ENCODE measurements around the gene SMTNL2. TPM values are rescaled to one million over a fixed set of nuclear protein-coding genes. Genes with fewer than 3 reads are reported as not detected.

SMTNL2 gene
- total RNA-seq, 4 donors from 2014 or later, result 3.0 to 7.2 (median 4.7) TPM

- Histone ChIP-seq H3K4me3 (no peak overlapping the region), H3K36me3 (peaks cover 76 to 100% (median 99%) of the 10 kb centered on the region in 4 donors), H3K4me1 (peaks cover 13 to 23% (median 18%) of the 10 kb centered on the region in 4 donors), H3K27ac (replicated peaks in 1 of 4) (no peak overlapping the region), H3K27me3 (no peaks in the 10 kb centered on the region), H3K9me3 (no peaks in the 10 kb centered on the region)
- TF ChIP-seq EP300 (IDR thresholded peaks at IDR 0.05) (no peak), POLR2AphosphoS5 (IDR thresholded peaks at IDR 0.05) (no peak), CTCF (IDR thresholded peaks at IDR 0.05) (no peak), POLR2A (IDR thresholded peaks at IDR 0.05; ENCODE audit: low read depth) (no peak)
- intact Hi-C loops (cut with DNase I), result no loop called here
- no peak for DNase-seq (ENCODE audit: extremely low spot score)
- WGBS, result 86% methylated on average over 18 of the region's 18 CpGs
Measured at GRCh38 chr17:4544951-4545216, 39.4 kb upstream of the SMTNL2 start.

- Histone ChIP-seq H3K36me3 (peaks cover 78 to 100% (median 99%) of the 10 kb centered on the region in 4 donors), H3K27ac (replicated peaks in 1 of 4) (no peak overlapping the region), H3K4me3 (no peak overlapping the region), H3K27me3 (no peaks in the 10 kb centered on the region), H3K4me1 (peaks cover 8 to 18% (median 16%) of the 10 kb centered on the region in 4 donors), H3K9me3 (no peaks in the 10 kb centered on the region)
- DNase-seq (ENCODE audit: extremely low spot score), result no peak
- intact Hi-C loops (cut with DNase I), result no loop called here
- WGBS, result 87% methylated on average over 21 of the region's 32 CpGs
- no peak for TF ChIP-seq EP300 (IDR thresholded peaks at IDR 0.05)
Measured at GRCh38 chr17:4545217-4545951, 38.9 kb upstream of the SMTNL2 start.

- H3K4me1 ChIP-seq, result no peaks in the 10 kb centered on the region
- no peak overlapping the region for H3K4me3 ChIP-seq
- DNase-seq (ENCODE audit: extremely low spot score), result no peak
- 92% methylated on average over 13 of the region's 17 CpGs for WGBS
- no peak overlapping the region for H3K27ac ChIP-seq (replicated peaks in 1 of 4)
- TF ChIP-seq POLR2AphosphoS5 (IDR thresholded peaks at IDR 0.05) (no peak), EP300 (IDR thresholded peaks at IDR 0.05) (no peak), POLR2A (IDR thresholded peaks at IDR 0.05; ENCODE audit: low read depth) (no peak), CTCF (IDR thresholded peaks at IDR 0.05) (no peak)
- no peaks in the 10 kb centered on the region for H3K9me3 ChIP-seq
- H3K27me3 ChIP-seq, result no peaks in the 10 kb centered on the region
- intact Hi-C loops (cut with DNase I), result no loop called here
- peaks cover 76 to 100% (median 100%) of the 10 kb centered on the region in 4 donors for H3K36me3 ChIP-seq
Measured at GRCh38 chr17:4547118-4547906, 37.0 kb upstream of the SMTNL2 start.

- H3K27ac ChIP-seq (replicated peaks in 1 of 4), result no peak overlapping the region
Measured at GRCh38 chr17:4548061-4548461, 36.3 kb upstream of the SMTNL2 start.

More at GRCh38 chr17:4548061-4548461, 36.3 kb upstream of the SMTNL2 start:
- Histone ChIP-seq H3K36me3 (peaks cover 73 to 100% (median 100%) of the 10 kb centered on the region in 4 donors), H3K4me1 (no peaks in the 10 kb centered on the region), H3K9me3 (no peaks in the 10 kb centered on the region), H3K27me3 (no peaks in the 10 kb centered on the region), H3K4me3 (no peak overlapping the region)
- TF ChIP-seq EP300 (IDR thresholded peaks at IDR 0.05) (no peak), CTCF (IDR thresholded peaks at IDR 0.05) (no peak), POLR2A (IDR thresholded peaks at IDR 0.05; ENCODE audit: low read depth) (no peak), POLR2AphosphoS5 (IDR thresholded peaks at IDR 0.05) (no peak)
- intact Hi-C loops (cut with DNase I), result no loop called here
- DNase-seq (ENCODE audit: extremely low spot score), result no peak
- 97% methylated on average over 11 of the region's 18 CpGs for WGBS
